ENCODE measurements around the gene CFAP299.

Gene CFAP299

GRCh38 chr4:80307183-80307735 is 28.3 kb upstream of the CFAP299 start:
- Histone ChIP-seq H3K9me2 (replicated peaks; ENCODE audit: insufficient read depth, low read length) (no peaks in the 10 kb centered on the region), H3K27ac (ENCODE audit: low read depth, low read length) (no peak overlapping the region), H3K4me2 (ENCODE audit: low read depth, low read length, poor library complexity, severe bottlenecking) (no peak overlapping the region), H3K9me3 (ENCODE audit: insufficient read depth, low read length) (no peaks in the 10 kb centered on the region), H4K20me1 (ENCODE audit: low read depth, low read length) (no peaks in the 10 kb centered on the region), H3K79me2 (ENCODE audit: insufficient read depth, low read length) (no peaks in the 10 kb centered on the region), H2AFZ (ENCODE audit: low read depth, low read length, severe bottlenecking) (no peak overlapping the region), H3K36me3 (ENCODE audit: low read length) (no peaks in the 10 kb centered on the region), H3K4me3 (ENCODE audit: insufficient read depth, low read length, poor library complexity, severe bottlenecking) (no peak overlapping the region), H3K27me3 (ENCODE audit: low read length) (no peaks in the 10 kb centered on the region), H3F3A (ENCODE audit: insufficient read depth) (no peaks in the 10 kb centered on the region), H3K9ac (ENCODE audit: low read length) (no peak overlapping the region)
- TF ChIP-seq, protein P1, sequence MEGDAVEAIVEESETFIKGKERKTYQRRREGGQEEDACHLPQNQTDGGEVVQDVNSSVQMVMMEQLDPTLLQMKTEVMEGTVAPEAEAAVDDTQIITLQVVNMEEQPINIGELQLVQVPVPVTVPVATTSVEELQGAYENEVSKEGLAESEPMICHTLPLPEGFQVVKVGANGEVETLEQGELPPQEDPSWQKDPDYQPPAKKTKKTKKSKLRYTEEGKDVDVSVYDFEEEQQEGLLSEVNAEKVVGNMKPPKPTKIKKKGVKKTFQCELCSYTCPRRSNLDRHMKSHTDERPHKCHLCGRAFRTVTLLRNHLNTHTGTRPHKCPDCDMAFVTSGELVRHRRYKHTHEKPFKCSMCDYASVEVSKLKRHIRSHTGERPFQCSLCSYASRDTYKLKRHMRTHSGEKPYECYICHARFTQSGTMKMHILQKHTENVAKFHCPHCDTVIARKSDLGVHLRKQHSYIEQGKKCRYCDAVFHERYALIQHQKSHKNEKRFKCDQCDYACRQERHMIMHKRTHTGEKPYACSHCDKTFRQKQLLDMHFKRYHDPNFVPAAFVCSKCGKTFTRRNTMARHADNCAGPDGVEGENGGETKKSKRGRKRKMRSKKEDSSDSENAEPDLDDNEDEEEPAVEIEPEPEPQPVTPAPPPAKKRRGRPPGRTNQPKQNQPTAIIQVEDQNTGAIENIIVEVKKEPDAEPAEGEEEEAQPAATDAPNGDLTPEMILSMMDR (IDR thresholded peaks at IDR 0.05; ENCODE audit: insufficient read depth, low read length, poor library complexity, severe bottlenecking): no peak
- TF ChIP-seq EZH2phosphoT487 (conservative IDR thresholded peaks at IDR 0.05; ENCODE audit: low read length): no peak

DNA sequence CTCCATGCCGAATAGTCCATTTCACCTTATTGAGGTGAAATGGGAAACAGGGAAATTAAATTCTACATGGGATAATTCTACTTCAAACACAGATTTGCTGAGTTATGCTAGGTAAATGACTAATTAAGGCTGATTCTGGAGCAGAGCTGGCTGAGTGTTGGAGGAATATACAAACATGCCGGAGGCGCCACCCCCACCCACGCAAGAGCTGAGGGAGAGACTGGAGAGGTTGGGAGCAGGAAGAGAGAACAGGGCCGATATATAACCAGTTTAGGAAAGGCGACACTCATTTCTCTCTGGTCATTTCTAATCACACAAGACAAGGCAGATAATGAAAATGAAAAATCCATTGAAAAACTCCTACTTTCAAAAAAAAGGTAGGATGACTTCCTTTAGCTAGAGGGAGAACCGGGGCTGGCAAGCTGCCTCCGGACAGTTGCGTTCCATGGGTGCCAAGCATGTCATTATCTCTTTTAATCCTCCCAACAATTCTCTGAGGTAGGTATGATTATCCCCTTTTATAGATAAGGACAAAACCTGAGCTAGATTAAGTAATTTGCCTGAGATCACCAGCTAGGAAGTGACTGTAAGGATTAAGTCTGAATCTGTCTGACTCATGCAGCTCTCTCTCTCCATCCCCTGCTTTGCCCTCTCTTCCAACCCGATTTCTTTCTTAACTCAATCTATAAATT is 27.6 kb upstream of the CFAP299 start:
- Histone ChIP-seq H3K36me3 (ENCODE audit: low read length) (no peaks in the 10 kb centered on the region), H3K9me2 (replicated peaks; ENCODE audit: insufficient read depth, low read length) (no peaks in the 10 kb centered on the region), H3K9ac (ENCODE audit: low read length) (no peak overlapping the region), H3F3A (ENCODE audit: insufficient read depth) (no peaks in the 10 kb centered on the region), H4K20me1 (ENCODE audit: low read depth, low read length) (no peaks in the 10 kb centered on the region), H3K27ac (ENCODE audit: low read depth, low read length) (no peak overlapping the region), H3K4me3 (ENCODE audit: insufficient read depth, low read length, poor library complexity, severe bottlenecking) (no peak overlapping the region), H3K9me3 (ENCODE audit: insufficient read depth, low read length) (no peaks in the 10 kb centered on the region), H2AFZ (ENCODE audit: low read depth, low read length, severe bottlenecking) (no peak overlapping the region), H3K79me2 (ENCODE audit: insufficient read depth, low read length) (no peaks in the 10 kb centered on the region), H3K4me2 (ENCODE audit: low read depth, low read length, poor library complexity, severe bottlenecking) (no peak overlapping the region), H3K27me3 (ENCODE audit: low read length) (no peaks in the 10 kb centered on the region)
- no peak for TF ChIP-seq EZH2phosphoT487 (conservative IDR thresholded peaks at IDR 0.05; ENCODE audit: low read length)
- TF ChIP-seq, protein P1 (IDR thresholded peaks at IDR 0.05; ENCODE audit: insufficient read depth, low read length, poor library complexity, severe bottlenecking): no peak

- Histone ChIP-seq H3K9me2 (replicated peaks; ENCODE audit: insufficient read depth, low read length) (no peaks in the 10 kb centered on the region), H3K4me3 (ENCODE audit: insufficient read depth, low read length, poor library complexity, severe bottlenecking) (no peak overlapping the region), H3F3A (ENCODE audit: insufficient read depth) (no peaks in the 10 kb centered on the region), H3K27ac (ENCODE audit: low read depth, low read length) (no peak overlapping the region), H3K36me3 (ENCODE audit: low read length) (no peaks in the 10 kb centered on the region), H3K9ac (ENCODE audit: low read length) (no peak overlapping the region), H3K27me3 (ENCODE audit: low read length) (no peaks in the 10 kb centered on the region), H3K9me3 (ENCODE audit: insufficient read depth, low read length) (no peaks in the 10 kb centered on the region), H3K4me2 (ENCODE audit: low read depth, low read length, poor library complexity, severe bottlenecking) (no peak overlapping the region), H4K20me1 (ENCODE audit: low read depth, low read length) (no peaks in the 10 kb centered on the region), H2AFZ (ENCODE audit: low read depth, low read length, severe bottlenecking) (no peak overlapping the region), H3K79me2 (ENCODE audit: insufficient read depth, low read length) (no peaks in the 10 kb centered on the region)
- TF ChIP-seq EZH2phosphoT487 (conservative IDR thresholded peaks at IDR 0.05; ENCODE audit: low read length): no peak
- TF ChIP-seq, protein P1 (IDR thresholded peaks at IDR 0.05; ENCODE audit: insufficient read depth, low read length, poor library complexity, severe bottlenecking): no peak
These were observed 27.1 kb upstream of the CFAP299 start for GRCh38 chr4:80308466-80308822.
